Osteocyte (in vitro differentiated cells): ENCODE data around the gene CLK4. TPM values are rescaled to one million over a fixed set of nuclear protein-coding genes. Genes with fewer than 3 reads are reported as not detected.

ENCODE experiments used
- DNase-seq: peaks from one replicate; pipeline ENCODE4 v3.0.0; 2021; ENCODE audit warnings: mixed read lengths; ENCODE audit not compliant: unreplicated experiment; ENCODE audit errors: extremely low spot score
- H3K27ac Mint-ChIP-seq: one replicate; pipeline ENCODE4 v1.8.0; 2021; ENCODE audit warnings: mild to moderate bottlenecking, mixed read lengths; ENCODE audit not compliant: unreplicated experiment
- H3K27me3 Mint-ChIP-seq: one replicate; pipeline ENCODE4 v1.8.0; 2021; ENCODE audit warnings: mixed read lengths; ENCODE audit not compliant: unreplicated experiment
- H3K36me3 Mint-ChIP-seq: one replicate; pipeline ENCODE4 v1.8.0; 2021; ENCODE audit warnings: mixed read lengths; ENCODE audit not compliant: unreplicated experiment
- H3K4me1 Mint-ChIP-seq: one replicate; pipeline ENCODE4 v1.8.0; 2021; ENCODE audit warnings: mixed read lengths; ENCODE audit not compliant: unreplicated experiment
- H3K4me3 Mint-ChIP-seq: one replicate; pipeline ENCODE4 v1.8.0; 2021; ENCODE audit warnings: mild to moderate bottlenecking, moderate library complexity, mixed read lengths; ENCODE audit not compliant: unreplicated experiment
- H3K9me3 Mint-ChIP-seq: one replicate; pipeline ENCODE4 v1.8.0; 2021; ENCODE audit warnings: mixed read lengths; ENCODE audit not compliant: unreplicated experiment
- total RNA-seq: library from RNA; stranded (reverse); gene quantifications from 2 replicates; pipeline ENCODE4 v1.2.1, GENCODE V29; 2021
- TF ChIP-seq, protein P1 (sequence below): fragments of 200-600 bp; sonication (generic); IDR thresholded peaks from 2 replicates; pipeline ENCODE4 v1.5.0; 2021; ENCODE audit warnings: antibody characterized with exemption, mild to moderate bottlenecking, moderate library complexity

CLK4 gene
- total RNA-seq, 1 donor from 2014 or later = 30.0 TPM

DNA sequence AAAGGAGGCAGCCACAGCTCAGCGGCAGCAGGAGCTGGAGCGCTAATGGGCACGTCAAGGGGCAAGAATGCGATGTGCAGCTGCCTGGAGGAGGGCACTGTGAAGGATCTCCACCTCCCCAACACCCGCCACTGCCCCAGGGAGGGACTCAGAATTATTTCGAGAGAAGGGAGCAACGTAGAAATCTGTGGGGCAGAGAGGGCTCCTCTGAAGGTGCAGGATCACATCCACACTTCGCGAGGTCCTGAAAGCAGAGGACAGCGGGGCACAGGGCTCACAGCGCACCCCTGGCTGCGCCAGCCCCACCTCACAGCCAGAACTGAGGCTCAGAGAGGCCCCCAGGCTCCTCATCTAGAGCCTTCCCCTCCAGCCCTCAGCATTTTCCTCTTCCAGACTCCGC, 44.6 kb downstream of the CLK4 start:
- Mint-ChIP-seq H3K36me3 (no peaks in the 10 kb centered on the region), H3K27ac (no peak overlapping the region), H3K4me1 (no peaks in the 10 kb centered on the region), H3K4me3 (no peak overlapping the region), H3K9me3 (no peaks in the 10 kb centered on the region), H3K27me3 (peaks cover 15% of the 10 kb centered on the region)
- TF ChIP-seq, protein P1, sequence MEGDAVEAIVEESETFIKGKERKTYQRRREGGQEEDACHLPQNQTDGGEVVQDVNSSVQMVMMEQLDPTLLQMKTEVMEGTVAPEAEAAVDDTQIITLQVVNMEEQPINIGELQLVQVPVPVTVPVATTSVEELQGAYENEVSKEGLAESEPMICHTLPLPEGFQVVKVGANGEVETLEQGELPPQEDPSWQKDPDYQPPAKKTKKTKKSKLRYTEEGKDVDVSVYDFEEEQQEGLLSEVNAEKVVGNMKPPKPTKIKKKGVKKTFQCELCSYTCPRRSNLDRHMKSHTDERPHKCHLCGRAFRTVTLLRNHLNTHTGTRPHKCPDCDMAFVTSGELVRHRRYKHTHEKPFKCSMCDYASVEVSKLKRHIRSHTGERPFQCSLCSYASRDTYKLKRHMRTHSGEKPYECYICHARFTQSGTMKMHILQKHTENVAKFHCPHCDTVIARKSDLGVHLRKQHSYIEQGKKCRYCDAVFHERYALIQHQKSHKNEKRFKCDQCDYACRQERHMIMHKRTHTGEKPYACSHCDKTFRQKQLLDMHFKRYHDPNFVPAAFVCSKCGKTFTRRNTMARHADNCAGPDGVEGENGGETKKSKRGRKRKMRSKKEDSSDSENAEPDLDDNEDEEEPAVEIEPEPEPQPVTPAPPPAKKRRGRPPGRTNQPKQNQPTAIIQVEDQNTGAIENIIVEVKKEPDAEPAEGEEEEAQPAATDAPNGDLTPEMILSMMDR = no peak
- peak; percentile 67 for DNase-seq

DNA sequence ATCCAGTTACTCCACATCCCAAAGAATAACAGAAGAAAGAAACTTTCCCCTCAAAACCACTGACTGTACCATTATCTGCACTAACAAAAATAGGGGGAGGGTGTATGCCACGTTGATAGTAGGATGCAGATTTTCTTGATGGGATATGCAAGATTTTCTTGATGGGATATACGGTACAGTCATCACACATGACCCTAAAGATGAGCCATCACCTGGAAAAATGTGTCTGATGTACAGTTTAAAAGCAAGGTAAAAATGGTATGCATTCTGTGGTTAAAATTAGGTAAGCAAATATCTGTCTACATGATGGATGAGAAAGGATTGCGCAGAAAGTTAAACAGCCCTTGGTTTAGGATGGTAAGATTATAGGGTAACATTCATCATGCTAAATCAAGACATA, 45.2 kb downstream of the CLK4 start:
- Mint-ChIP-seq H3K9me3 (no peaks in the 10 kb centered on the region), H3K36me3 (no peaks in the 10 kb centered on the region), H3K4me1 (no peaks in the 10 kb centered on the region), H3K27me3 (peaks cover 8% of the 10 kb centered on the region), H3K4me3 (no peak overlapping the region), H3K27ac (no peak overlapping the region)
- TF ChIP-seq, protein P1 = no peak
- DNase-seq = no peak

- DNase-seq = peak; percentile 73
- peaks cover 3% of the 10 kb centered on the region for H3K27me3 Mint-ChIP-seq
- TF ChIP-seq, protein P1 = no peak
- H3K27ac Mint-ChIP-seq = no peak overlapping the region
- no peaks in the 10 kb centered on the region for H3K36me3 Mint-ChIP-seq
- no peak overlapping the region for H3K4me3 Mint-ChIP-seq
- no peaks in the 10 kb centered on the region for H3K9me3 Mint-ChIP-seq
- H3K4me1 Mint-ChIP-seq = no peaks in the 10 kb centered on the region
Observed at GRCh38 chr5:178580271-178580955, 46.4 kb downstream of the CLK4 start.

DNA sequence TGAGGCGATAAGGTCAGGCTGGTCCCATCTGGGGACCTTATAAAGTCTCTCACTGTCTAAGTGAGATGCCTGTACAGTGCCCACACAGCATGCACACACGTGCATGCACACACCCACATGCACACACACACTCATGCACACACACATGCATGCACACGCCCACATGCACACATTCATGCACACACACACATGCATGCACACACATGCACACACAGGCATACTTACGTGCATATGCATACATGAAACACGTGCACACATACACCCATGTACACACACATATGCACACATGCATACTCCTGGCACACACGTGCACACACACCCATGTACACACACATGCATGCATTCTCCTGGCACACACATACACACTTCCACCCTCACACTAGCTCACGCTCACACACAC, 48.9 kb downstream of the CLK4 start:
- no peak overlapping the region for H3K4me3 Mint-ChIP-seq

DNA sequence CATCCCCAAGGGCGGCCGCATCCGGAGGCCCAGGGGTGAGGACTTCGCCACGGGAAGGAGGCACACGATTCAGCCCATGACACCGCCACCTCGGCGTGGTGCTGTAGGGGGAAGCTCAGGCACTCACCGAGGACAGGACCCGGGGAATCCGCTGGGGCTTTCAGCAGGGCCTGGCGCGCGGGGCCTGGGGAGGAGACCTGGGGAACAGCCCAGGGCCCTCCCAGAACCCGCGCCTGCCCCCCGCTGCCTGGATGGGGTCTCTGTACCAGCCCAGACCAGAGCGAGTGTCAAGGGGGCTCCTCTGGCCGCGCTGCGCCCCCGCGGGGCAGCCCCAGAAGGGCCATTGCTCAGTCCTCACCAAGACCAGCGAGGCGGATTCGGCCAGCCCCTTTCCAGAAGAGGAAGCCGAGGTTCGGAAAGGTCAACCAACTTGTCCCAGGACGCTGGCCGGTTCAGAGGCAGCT, 49.4 kb downstream of the CLK4 start:
- TF ChIP-seq, protein P1 = no peak
- Mint-ChIP-seq H3K27me3 (peaks cover 7% of the 10 kb centered on the region), H3K4me3 (peak overlapping the region; percentile 29), H3K4me1 (no peaks in the 10 kb centered on the region), H3K27ac (no peak overlapping the region), H3K36me3 (no peaks in the 10 kb centered on the region), H3K9me3 (no peaks in the 10 kb centered on the region)
- DNase-seq = peak; percentile 84

More for the DNA sequence above, 48.9 kb downstream of the CLK4 start:
- Mint-ChIP-seq H3K27ac (no peak overlapping the region), H3K4me1 (no peaks in the 10 kb centered on the region), H3K36me3 (no peaks in the 10 kb centered on the region), H3K27me3 (peaks cover 7% of the 10 kb centered on the region), H3K9me3 (no peaks in the 10 kb centered on the region)
- TF ChIP-seq, protein P1 = no peak
- no peak for DNase-seq
